ENCODE measurements around the gene BARHL2. TPM values are rescaled to one million over a fixed set of nuclear protein-coding genes. Genes with fewer than 3 reads are reported as not detected.

The BARHL2 gene
- total RNA-seq, 2 donors from 2014 or later = not detected

GRCh38 chr1:90727917-90728501, 10.9 kb upstream of the BARHL2 start:
- ATAC-seq = no peak
- Mint-ChIP-seq H3K36me3 (peaks cover 39 to 70% of the 10 kb centered on the region in 2 donors), H3K27ac (no peak overlapping the region), H3K9me3 (peaks cover 3 to 7% of the 10 kb centered on the region in 2 donors)
- DNase-seq (ENCODE audit: low spot score in 2 of 2) = no peak

DNA sequence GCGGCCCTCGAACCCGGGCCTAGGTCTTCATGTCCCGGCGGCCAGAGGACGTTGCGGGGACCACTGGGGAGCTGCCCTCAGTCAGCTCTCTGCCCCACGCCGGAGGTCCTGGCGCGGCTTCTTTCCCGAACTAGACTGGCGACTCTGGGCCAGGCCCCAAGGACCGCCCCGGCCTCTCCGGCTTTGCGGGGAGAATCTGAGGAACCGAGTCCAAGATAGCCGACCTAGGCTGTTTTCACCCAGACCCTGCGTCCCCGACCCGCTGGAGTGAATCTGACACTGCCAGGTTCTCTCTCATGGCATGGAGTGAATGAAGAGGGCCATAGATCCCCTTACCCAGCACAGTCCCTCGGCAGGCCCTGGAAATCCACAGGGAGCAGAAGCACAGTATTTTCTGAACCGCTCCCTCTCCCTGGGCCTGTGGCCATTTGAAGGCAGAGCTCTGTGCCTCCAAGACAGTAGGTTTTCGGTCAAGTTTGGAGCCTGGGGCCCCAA, 9.9 kb upstream of the BARHL2 start:
- H3K9me3 Mint-ChIP-seq = peaks cover 3 to 7% of the 10 kb centered on the region in 2 donors
- ATAC-seq = no peak
- no peak for DNase-seq (ENCODE audit: low spot score in 2 of 2)
- H3K27ac Mint-ChIP-seq = peak overlapping the region in 1 of 2 donors; percentile 36
- H3K36me3 Mint-ChIP-seq = peaks cover 39 to 79% of the 10 kb centered on the region in 2 donors

DNA sequence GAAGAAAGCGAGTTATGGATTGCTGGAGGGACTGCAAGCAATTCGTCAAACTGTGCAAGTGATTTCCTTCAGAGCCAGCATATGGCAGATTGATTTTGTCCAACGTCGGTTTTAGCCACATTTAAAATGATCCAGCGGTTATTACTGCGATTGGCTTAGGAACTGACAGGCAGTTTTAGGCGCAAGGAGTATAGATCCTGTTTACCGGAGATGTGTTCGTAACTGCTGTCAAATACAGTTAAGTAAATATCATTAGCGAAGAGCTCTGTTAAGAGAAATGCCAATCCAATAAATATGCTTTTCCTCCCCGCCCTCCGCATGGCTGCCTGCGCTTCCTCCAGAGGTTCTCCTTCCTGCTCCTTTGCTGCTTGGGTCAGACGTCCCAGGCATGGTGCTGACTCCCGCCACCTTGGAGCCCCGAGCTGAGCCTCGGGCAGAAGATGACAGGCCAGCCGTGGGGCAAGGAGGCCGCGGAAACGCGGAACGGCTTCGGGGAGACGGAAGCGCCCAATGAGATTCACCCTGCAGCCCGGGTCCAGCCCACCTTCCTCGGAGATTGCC, 9.4 kb upstream of the BARHL2 start:
- DNase-seq (ENCODE audit: low spot score in 2 of 2) (no peak), ATAC-seq (no peak)
- peak overlapping the region in 1 of 2 donors; percentile 97 for H3K27ac Mint-ChIP-seq
- H3K36me3 Mint-ChIP-seq = peaks cover 39 to 79% of the 10 kb centered on the region in 2 donors
- peaks cover 3 to 7% of the 10 kb centered on the region in 2 donors for H3K9me3 Mint-ChIP-seq

DNA sequence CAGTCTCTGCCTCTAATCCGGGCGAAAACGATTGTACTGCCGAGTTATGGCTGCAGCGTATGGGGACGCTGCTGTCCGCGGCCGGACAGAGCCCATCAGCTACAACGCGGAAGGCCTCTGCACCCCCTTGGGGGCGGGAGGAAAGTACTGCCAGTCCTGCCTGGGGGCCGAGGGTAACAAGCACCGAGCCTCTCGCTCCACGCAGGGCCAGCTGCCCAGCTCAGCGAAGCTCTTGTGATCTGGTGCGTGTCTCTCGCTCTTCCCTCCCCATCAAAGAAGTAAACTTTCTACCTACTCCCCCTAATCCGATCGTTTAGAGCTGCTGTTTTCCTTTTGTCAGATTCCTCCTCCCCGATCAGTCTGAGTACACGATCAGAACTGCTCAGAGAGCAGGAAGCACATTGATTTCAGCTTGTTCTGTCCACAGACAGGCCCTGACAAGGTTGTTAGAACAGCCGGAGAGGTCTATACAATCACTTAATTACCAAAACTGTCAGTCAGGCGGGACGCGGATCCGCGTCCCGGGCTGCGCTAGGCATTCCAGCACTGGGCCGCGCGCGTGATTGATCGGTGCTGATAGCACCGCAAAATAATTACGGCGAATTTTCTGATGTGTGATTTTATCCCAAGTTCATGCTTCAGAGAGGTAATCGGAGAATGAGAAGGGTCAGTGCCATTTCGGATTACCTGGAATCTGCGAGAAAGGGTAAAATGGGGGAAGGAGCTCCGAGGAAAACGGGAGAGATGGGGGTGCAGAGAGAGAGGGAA, 8.7 kb upstream of the BARHL2 start:
- ATAC-seq = no peak
- H3K27ac Mint-ChIP-seq = peak overlapping the region in 1 of 2 donors; percentile 97
- peaks cover 39 to 78% of the 10 kb centered on the region in 2 donors for H3K36me3 Mint-ChIP-seq
- H3K9me3 Mint-ChIP-seq = peaks cover 3 to 7% of the 10 kb centered on the region in 2 donors
- DNase-seq (ENCODE audit: low spot score in 2 of 2) = no peak

DNA sequence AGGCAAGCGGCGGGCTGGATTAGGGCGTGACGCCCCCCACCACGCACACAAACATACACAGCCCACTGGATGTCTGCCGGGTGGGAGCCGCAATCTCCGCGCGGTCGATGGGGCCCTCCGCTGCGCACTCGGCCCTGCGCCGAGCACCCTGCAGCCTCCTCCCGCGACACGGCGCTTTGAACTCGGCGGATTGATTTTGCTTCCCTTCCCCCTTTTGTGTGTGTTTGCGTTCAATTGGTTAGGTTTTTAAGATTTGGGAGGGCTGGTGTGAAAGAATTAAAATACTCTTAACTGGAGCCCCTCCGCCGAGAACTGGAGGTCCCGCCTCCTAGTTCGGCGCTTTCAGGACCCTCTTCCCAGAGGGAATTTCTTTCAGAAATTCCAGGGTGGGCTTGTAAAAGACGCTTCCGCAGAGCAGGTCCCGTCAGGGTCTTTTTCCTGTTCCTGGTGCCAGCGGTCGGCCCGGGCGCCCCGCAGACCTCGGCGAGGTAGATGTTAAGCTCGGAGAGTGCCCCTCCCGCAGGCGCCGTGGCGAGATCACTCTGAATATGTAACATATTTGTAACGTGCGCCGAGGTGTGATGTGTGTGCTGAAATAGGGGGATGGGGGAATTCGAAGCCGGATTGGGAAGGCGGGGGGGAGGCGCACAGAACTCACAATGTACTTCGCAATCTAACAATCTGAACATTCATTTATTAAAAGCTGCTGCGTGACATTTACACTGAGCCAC, 8.0 kb upstream of the BARHL2 start:
- Mint-ChIP-seq H3K27ac (peak overlapping the region in 1 of 2 donors; percentile 85), H3K36me3 (peaks cover 33 to 83% of the 10 kb centered on the region in 2 donors), H3K9me3 (peaks cover 6 to 7% of the 10 kb centered on the region in 2 donors)
- ATAC-seq (no peak), DNase-seq (ENCODE audit: low spot score in 2 of 2) (no peak)

DNA sequence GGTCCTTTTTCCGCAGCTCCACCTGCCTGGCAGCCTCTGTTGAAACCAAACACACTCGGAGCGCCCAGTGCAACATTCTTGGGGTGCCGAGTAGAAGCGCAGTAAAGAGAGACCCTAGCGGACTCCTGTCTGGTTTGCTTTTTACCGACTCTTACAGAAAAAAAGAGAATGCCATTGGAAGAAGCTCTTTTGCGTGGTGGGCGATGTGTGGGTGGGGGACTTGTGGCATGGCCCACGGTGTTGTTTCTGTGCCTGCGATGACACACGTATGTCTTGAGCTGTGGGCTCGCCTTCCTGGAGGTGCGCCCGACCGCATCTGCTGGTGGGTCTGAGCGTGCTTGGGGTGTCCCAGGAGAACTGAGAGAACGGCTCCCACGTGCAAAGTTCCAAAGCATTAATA, 7.3 kb upstream of the BARHL2 start:
- Mint-ChIP-seq H3K9me3 (peaks cover 7% of the 10 kb centered on the region in 2 donors), H3K36me3 (peaks cover 32 to 80% of the 10 kb centered on the region in 2 donors), H3K27ac (peak overlapping the region in 1 of 2 donors; percentile 36)
- DNase-seq (ENCODE audit: low spot score in 2 of 2) (no peak), ATAC-seq (no peak)

GRCh38 chr1:90723590-90724108, 6.5 kb upstream of the BARHL2 start:
- DNase-seq (ENCODE audit: low spot score in 2 of 2) (no peak), ATAC-seq (peak in 1 of 2 donors; percentile 34)
- H3K9me3 Mint-ChIP-seq = peaks cover 9 to 11% of the 10 kb centered on the region in 2 donors
- no peak overlapping the region for H3K27ac Mint-ChIP-seq
- H3K36me3 Mint-ChIP-seq = peaks cover 38 to 82% of the 10 kb centered on the region in 2 donors

GRCh38 chr1:90722874-90723589, 5.9 kb upstream of the BARHL2 start:
- ATAC-seq (no peak), DNase-seq (ENCODE audit: low spot score in 2 of 2) (no peak)
- H3K36me3 Mint-ChIP-seq = peaks cover 32 to 79% of the 10 kb centered on the region in 2 donors
- no peak overlapping the region for H3K27ac Mint-ChIP-seq
- peaks cover 11 to 12% of the 10 kb centered on the region in 2 donors for H3K9me3 Mint-ChIP-seq

GRCh38 chr1:90721210-90722194, 4.4 kb upstream of the BARHL2 start:
- ATAC-seq (peak in 1 of 2 donors; percentile 57), DNase-seq (ENCODE audit: low spot score in 2 of 2) (peak in 1 of 2 donors; percentile 72)
- peaks cover 39 to 76% of the 10 kb centered on the region in 2 donors for H3K36me3 Mint-ChIP-seq
- peaks cover 11 to 13% of the 10 kb centered on the region in 2 donors for H3K9me3 Mint-ChIP-seq
- H3K27ac Mint-ChIP-seq = peak overlapping the region in 1 of 2 donors; percentile 69

DNA sequence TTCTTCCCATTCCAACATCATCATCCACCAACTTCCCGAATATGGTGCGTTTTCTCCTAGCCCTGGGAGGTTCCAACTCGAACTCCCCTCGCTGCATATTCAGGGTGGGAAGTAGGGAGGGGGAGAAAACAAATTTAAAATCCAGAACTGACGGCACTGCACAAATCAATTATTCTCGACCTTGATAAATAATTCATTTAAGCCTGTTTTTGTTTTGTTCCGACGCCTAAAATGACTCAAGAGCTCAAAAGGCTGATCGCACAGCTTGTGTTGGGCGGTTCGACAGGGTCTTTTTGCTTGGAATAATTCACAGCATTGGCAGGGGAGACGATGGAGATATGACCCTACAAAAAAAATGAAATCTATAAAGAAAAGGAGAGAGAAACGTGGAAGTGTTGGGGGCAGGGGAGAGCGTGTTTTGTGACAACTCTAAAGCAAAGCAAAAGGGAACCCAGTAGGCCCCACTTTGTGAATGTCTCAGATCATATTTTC, 3.1 kb upstream of the BARHL2 start:
- Mint-ChIP-seq H3K27ac (peak overlapping the region in 1 of 2 donors; percentile 78), H3K9me3 (peaks cover 5 to 10% of the 10 kb centered on the region in 2 donors), H3K36me3 (peaks cover 40 to 69% of the 10 kb centered on the region in 2 donors)
- DNase-seq (ENCODE audit: low spot score in 2 of 2) (no peak), ATAC-seq (no peak)

DNA sequence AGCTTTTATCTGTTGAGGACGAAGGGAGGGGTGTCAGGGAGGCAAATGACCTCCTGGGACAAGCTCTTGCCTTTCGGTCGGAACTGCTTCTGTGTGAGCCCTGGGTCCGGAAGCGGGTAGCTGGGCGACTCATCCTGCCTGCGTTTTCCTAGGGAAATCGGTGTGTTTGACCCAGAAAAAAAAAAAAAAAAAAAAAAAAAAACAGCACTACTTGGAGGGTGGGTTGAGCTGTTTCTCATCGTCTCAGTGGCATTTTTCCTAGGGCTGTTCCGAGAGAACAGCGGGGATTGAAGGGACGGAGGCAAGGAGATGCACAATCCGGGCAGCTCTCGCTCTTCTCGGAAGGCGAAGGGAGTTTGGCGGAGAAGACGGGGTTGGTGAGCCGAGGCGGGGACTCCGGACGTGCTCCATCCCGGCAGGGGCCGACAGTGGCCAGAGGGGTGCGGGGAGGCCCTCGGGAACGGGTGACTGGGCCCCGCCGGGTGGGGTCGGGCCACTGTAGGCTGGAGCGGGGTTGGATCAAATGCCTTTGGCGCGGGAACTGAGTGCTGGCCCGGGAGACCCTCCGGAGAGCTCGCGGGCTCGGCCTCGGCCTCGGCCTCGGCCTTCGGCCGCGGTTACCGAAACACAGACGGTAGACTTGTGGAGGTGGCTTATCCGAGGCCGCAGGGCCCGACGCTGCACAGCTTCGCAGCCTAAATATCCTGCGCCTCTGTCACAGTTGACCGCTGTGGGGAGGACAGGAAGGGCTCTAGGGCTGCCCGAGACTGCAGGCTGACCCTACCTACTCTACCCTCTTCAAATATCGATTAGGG, 2.4 kb upstream of the BARHL2 start:
- Mint-ChIP-seq H3K36me3 (peaks cover 43 to 64% of the 10 kb centered on the region in 2 donors), H3K9me3 (peaks cover 5 to 10% of the 10 kb centered on the region in 2 donors), H3K27ac (peak overlapping the region in 1 of 2 donors; percentile 52)
- DNase-seq (ENCODE audit: low spot score in 2 of 2) (no peak), ATAC-seq (no peak)

DNA sequence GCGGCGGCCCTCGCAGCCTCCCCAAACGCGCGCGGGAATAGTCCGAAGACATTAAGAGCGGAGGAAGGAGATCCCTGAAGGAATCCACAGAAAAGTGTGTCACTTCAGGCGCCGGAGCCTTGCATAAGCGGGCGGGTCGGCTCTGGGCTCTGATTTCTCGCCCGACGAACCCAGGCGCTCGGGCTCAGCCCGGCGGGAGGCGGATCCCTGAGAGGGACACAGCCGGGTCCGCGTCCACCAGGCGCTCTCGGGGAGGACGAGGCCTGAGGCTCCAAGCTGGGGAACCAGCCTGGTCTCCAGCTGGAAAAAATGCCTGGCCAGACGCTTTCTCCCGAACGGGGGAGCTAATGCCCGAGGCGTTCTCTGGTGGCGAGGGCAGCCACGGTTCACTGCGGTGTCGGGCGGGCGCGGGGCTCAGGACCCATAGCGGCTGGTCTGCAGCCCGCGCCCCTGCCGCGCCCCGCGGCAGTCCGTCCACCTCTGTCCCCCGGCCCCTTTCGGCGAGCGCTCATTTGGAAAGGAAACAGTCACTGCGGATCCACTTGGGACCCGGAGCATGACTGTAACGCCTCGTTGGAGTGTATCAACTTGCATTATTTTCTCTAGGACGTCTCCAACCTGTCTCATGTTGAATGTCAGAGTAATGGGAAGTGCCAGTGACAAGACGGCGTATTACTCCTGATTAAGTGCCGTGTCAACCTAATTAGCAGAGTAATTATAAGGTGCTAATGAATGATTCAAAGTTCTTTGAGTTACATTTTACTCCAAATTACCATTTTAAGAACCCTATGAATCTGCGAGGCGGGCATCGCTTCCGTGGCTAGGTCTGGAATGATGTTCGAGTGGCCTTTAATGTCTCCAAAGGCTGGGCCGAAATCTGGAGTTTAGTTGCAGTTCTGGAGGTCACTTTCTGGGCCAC, 1.6 kb upstream of the BARHL2 start:
- peaks cover 5 to 10% of the 10 kb centered on the region in 2 donors for H3K9me3 Mint-ChIP-seq
- H3K27ac Mint-ChIP-seq = peak overlapping the region in 1 of 2 donors; percentile 91
- no peak for DNase-seq (ENCODE audit: low spot score in 2 of 2)
- no peak for ATAC-seq
- peaks cover 37 to 55% of the 10 kb centered on the region in 2 donors for H3K36me3 Mint-ChIP-seq
